Measurements from ENCODE around the gene GALT. TPM values are rescaled to one million over a fixed set of nuclear protein-coding genes. Genes with fewer than 3 reads are reported as not detected.

The GALT gene
- total and polyA plus RNA-seq, 2 of the 13 experiments (the other 11 are each of a cell fraction or from before 2014, with no cell fraction given): 40.4 to 46.3 TPM

DNA sequence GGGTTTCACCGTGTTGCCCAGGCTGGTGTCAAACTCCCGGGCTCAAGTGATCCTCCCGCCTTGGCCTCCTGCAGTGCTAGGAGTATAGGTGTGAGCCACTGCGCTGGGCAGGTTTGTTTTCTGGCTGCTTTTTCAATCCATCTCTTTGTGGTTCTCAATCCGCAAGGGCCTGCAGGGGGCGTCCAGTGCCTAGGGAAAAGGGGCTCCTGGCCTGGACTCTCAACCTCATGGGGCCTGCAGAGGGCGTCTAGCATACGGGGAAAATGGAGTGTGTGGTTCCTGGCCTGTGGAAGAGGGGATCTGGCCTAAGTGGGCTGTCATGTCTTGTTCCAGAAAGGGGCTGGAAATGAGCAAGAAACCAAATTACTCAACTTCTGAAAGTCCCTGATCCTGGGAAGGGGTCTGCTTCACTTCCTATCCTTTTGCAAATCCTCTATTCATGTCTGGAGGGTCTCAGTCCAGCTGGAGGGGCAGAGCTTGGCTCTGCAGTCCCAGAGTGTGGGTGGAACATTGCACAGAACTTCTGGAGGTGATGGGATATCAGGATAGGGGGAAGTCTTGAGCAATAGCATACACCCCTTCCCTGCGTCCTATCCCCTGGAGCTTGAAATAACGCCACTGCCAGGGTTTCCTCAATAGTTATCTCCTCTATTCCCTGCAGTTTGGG is 28.7 kb downstream of the GALT start (continued):
- TF ChIP-seq, protein P1, sequence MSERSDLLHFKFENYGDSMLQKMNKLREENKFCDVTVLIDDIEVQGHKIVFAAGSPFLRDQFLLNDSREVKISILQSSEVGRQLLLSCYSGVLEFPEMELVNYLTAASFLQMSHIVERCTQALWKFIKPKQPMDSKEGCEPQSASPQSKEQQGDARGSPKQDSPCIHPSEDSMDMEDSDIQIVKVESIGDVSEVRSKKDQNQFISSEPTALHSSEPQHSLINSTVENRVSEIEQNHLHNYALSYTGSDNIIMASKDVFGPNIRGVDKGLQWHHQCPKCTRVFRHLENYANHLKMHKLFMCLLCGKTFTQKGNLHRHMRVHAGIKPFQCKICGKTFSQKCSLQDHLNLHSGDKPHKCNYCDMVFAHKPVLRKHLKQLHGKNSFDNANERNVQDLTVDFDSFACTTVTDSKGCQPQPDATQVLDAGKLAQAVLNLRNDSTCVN (CRISPR knock-in tag; IDR thresholded peaks at IDR 0.05; ENCODE audit: borderline replicate concordance): no peak
- TF ChIP-seq, protein P2, sequence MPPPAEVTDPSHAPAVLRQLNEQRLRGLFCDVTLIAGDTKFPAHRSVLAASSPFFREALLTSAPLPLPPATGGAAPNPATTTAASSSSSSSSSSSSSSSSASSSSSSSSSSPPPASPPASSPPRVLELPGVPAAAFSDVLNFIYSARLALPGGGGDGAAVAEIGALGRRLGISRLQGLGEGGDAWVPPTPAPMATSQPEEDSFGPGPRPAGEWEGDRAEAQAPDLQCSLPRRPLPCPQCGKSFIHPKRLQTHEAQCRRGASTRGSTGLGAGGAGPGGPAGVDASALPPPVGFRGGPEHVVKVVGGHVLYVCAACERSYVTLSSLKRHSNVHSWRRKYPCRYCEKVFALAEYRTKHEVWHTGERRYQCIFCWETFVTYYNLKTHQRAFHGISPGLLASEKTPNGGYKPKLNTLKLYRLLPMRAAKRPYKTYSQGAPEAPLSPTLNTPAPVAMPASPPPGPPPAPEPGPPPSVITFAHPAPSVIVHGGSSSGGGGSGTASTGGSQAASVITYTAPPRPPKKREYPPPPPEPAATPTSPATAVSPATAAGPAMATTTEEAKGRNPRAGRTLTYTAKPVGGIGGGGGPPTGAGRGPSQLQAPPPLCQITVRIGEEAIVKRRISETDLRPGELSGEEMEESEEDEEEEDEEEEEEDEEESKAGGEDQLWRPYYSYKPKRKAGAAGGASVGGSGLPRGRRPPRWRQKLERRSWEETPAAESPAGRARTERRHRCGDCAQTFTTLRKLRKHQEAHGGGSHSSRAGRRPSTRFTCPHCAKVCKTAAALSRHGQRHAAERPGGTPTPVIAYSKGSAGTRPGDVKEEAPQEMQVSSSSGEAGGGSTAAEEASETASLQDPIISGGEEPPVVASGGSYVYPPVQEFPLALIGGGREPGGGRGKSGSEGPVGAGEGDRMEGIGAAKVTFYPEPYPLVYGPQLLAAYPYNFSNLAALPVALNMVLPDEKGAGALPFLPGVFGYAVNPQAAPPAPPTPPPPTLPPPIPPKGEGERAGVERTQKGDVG (CRISPR knock-in tag; IDR thresholded peaks at IDR 0.05; ENCODE audit: borderline replicate concordance): no peak
- no peak for TF ChIP-seq NFE2L1 (CRISPR knock-in tag; IDR thresholded peaks at IDR 0.05; ENCODE audit: borderline replicate concordance)
- TF ChIP-seq, protein P3, sequence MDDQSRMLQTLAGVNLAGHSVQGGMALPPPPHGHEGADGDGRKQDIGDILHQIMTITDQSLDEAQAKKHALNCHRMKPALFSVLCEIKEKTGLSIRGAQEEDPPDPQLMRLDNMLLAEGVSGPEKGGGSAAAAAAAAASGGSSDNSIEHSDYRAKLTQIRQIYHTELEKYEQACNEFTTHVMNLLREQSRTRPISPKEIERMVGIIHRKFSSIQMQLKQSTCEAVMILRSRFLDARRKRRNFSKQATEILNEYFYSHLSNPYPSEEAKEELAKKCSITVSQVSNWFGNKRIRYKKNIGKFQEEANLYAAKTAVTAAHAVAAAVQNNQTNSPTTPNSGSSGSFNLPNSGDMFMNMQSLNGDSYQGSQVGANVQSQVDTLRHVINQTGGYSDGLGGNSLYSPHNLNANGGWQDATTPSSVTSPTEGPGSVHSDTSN (CRISPR knock-in tag; IDR thresholded peaks at IDR 0.05; ENCODE audit: borderline replicate concordance): no peak
- no peak for TF ChIP-seq MEF2D (CRISPR knock-in tag; IDR thresholded peaks at IDR 0.05)
- TF ChIP-seq, protein P4, sequence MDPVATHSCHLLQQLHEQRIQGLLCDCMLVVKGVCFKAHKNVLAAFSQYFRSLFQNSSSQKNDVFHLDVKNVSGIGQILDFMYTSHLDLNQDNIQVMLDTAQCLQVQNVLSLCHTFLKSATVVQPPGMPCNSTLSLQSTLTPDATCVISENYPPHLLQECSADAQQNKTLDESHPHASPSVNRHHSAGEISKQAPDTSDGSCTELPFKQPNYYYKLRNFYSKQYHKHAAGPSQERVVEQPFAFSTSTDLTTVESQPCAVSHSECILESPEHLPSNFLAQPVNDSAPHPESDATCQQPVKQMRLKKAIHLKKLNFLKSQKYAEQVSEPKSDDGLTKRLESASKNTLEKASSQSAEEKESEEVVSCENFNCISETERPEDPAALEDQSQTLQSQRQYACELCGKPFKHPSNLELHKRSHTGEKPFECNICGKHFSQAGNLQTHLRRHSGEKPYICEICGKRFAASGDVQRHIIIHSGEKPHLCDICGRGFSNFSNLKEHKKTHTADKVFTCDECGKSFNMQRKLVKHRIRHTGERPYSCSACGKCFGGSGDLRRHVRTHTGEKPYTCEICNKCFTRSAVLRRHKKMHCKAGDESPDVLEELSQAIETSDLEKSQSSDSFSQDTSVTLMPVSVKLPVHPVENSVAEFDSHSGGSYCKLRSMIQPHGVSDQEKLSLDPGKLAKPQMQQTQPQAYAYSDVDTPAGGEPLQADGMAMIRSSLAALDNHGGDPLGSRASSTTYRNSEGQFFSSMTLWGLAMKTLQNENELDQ (CRISPR knock-in tag; IDR thresholded peaks at IDR 0.05; ENCODE audit: borderline replicate concordance): no peak
- TF ChIP-seq, protein P5, sequence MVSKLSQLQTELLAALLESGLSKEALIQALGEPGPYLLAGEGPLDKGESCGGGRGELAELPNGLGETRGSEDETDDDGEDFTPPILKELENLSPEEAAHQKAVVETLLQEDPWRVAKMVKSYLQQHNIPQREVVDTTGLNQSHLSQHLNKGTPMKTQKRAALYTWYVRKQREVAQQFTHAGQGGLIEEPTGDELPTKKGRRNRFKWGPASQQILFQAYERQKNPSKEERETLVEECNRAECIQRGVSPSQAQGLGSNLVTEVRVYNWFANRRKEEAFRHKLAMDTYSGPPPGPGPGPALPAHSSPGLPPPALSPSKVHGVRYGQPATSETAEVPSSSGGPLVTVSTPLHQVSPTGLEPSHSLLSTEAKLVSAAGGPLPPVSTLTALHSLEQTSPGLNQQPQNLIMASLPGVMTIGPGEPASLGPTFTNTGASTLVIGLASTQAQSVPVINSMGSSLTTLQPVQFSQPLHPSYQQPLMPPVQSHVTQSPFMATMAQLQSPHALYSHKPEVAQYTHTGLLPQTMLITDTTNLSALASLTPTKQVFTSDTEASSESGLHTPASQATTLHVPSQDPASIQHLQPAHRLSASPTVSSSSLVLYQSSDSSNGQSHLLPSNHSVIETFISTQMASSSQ (IDR thresholded peaks at IDR 0.05; ENCODE audit: low read depth): no peak
- TF ChIP-seq, protein P5 (CRISPR knock-in tag; IDR thresholded peaks at IDR 0.05; ENCODE audit: borderline replicate concordance): no peak
- TF ChIP-seq, protein P6, sequence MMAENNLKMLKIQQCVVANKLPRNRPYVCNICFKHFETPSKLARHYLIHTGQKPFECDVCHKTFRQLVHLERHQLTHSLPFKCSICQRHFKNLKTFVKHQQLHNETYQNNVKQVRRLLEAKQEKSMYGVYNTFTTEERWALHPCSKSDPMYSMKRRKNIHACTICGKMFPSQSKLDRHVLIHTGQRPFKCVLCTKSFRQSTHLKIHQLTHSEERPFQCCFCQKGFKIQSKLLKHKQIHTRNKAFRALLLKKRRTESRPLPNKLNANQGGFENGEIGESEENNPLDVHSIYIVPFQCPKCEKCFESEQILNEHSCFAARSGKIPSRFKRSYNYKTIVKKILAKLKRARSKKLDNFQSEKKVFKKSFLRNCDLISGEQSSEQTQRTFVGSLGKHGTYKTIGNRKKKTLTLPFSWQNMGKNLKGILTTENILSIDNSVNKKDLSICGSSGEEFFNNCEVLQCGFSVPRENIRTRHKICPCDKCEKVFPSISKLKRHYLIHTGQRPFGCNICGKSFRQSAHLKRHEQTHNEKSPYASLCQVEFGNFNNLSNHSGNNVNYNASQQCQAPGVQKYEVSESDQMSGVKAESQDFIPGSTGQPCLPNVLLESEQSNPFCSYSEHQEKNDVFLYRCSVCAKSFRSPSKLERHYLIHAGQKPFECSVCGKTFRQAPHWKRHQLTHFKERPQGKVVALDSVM (CRISPR knock-in tag; IDR thresholded peaks at IDR 0.05): no peak
- TF ChIP-seq ZNF672 (CRISPR knock-in tag; IDR thresholded peaks at IDR 0.05): no peak
- TF ChIP-seq, protein P7, sequence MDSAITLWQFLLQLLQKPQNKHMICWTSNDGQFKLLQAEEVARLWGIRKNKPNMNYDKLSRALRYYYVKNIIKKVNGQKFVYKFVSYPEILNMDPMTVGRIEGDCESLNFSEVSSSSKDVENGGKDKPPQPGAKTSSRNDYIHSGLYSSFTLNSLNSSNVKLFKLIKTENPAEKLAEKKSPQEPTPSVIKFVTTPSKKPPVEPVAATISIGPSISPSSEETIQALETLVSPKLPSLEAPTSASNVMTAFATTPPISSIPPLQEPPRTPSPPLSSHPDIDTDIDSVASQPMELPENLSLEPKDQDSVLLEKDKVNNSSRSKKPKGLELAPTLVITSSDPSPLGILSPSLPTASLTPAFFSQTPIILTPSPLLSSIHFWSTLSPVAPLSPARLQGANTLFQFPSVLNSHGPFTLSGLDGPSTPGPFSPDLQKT (CRISPR knock-in tag; IDR thresholded peaks at IDR 0.05; ENCODE audit: borderline replicate concordance): no peak

Data from HepG2 (cell line).